SU-DHL-6 (cell line): Measurements from ENCODE around the gene HAUS5.

ENCODE experiments used
- H2AFZ ChIP-seq: fragments of 200-600 bp; sonication (generic); 2 replicates; pipeline ENCODE4 v1.6.1; 2014; ENCODE audit warnings: low read depth, mild to moderate bottlenecking, moderate library complexity, mixed read lengths, antibody characterized with exemption, low read length; ENCODE audit not compliant: severe bottlenecking
- H3F3A ChIP-seq: fragments of 200-600 bp; shearing (Covaris generic); 2 replicates; pipeline ENCODE4 v1.6.0; 2016; ENCODE audit warnings: antibody characterized with exemption, mild to moderate bottlenecking; ENCODE audit not compliant: insufficient read depth
- H3K27ac ChIP-seq: fragments of 200-600 bp; sonication (generic); 2 replicates; pipeline ENCODE4 v1.5.1; 2016; ENCODE audit warnings: low read depth, mild to moderate bottlenecking, low read length, moderate library complexity, mixed read lengths
- H3K27me3 ChIP-seq: fragments of 200-600 bp; sonication (generic), shearing (Covaris generic); 2 replicates; pipeline ENCODE4 v1.6.0; 2014; ENCODE audit warnings: mild to moderate bottlenecking, low read length
- H3K36me3 ChIP-seq: fragments of 200-600 bp; sonication (generic); 2 replicates; pipeline ENCODE4 v1.6.1; 2014; ENCODE audit warnings: mild to moderate bottlenecking, low read length, mixed read lengths
- H3K4me2 ChIP-seq: fragments of 300-600, 200-600 bp; shearing (Covaris generic), sonication (generic); 2 replicates; pipeline ENCODE4 v1.6.0; 2014; ENCODE audit warnings: low read length, low read depth, mild to moderate bottlenecking; ENCODE audit not compliant: poor library complexity, severe bottlenecking
- H3K4me3 ChIP-seq: fragments of 200-600 bp; sonication (generic); 2 replicates; pipeline ENCODE4 v1.5.1; 2014; ENCODE audit warnings: antibody characterized with exemption, low read length, mild to moderate bottlenecking, mixed read lengths; ENCODE audit not compliant: insufficient read depth, poor library complexity, severe bottlenecking
- H3K79me2 ChIP-seq: fragments of 200-600 bp; sonication (generic); 2 replicates; pipeline ENCODE4 v1.6.1; 2014; ENCODE audit warnings: mild to moderate bottlenecking, low read length, moderate library complexity; ENCODE audit not compliant: insufficient read depth
- H3K9ac ChIP-seq: fragments of 200-600 bp; sonication (generic); 2 replicates; pipeline ENCODE4 v1.7.0; 2014; ENCODE audit warnings: mild to moderate bottlenecking, low read length
- H3K9me2 ChIP-seq: fragments of 200-600 bp; sonication (generic); replicated peaks from 2 replicates; pipeline ENCODE4 v1.6.1; 2014; ENCODE audit warnings: low read length; ENCODE audit not compliant: insufficient read depth
- H3K9me3 ChIP-seq: fragments of 200-600 bp; sonication (generic); 2 replicates; pipeline ENCODE4 v1.6.1; 2014; ENCODE audit warnings: low read length, mixed read lengths; ENCODE audit not compliant: insufficient read depth
- H4K20me1 ChIP-seq: fragments of 200-600 bp; sonication (generic); 2 replicates; pipeline ENCODE4 v1.6.1; 2014; ENCODE audit warnings: low read depth, mild to moderate bottlenecking, antibody characterized with exemption, low read length, moderate library complexity, mixed read lengths
- EZH2phosphoT487 ChIP-seq: fragments of 200-600 bp; sonication (generic), shearing (Covaris generic); conservative IDR thresholded peaks from 2 replicates; pipeline ENCODE4 v1.6.1; 2018; ENCODE audit warnings: mild to moderate bottlenecking, antibody characterized with exemption, low read length, moderate library complexity, mixed read lengths
- TF ChIP-seq, protein P1 (sequence below): fragments of 200-600 bp; sonication (generic); IDR thresholded peaks from one replicate; pipeline ENCODE4 v1.5.1; 2017; ENCODE audit warnings: antibody characterized with exemption, mild to moderate bottlenecking, low read length, moderate library complexity; ENCODE audit not compliant: insufficient read depth, poor library complexity, severe bottlenecking

Gene HAUS5

DNA sequence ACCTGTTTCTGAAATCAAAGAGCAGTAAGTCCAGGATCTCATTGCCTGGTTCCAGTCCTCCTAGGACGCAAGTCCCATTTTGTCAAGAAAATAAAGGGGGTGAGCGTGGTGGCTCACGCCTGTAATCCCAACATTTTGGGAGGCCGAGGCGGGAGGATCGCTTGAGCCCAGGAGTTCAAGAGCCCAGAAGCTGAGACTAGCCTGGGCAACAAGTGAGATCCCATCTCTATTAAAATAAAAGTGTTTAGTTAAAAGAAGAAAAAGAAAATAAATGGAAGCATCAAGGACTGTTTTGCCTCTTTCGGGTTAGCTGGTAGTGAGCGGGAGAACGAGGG lies 344 bp upstream of the HAUS5 start:
- Histone ChIP-seq H3K9me3 (no peaks in the 10 kb centered on the region), H3K36me3 (no peaks in the 10 kb centered on the region), H3F3A (no peaks in the 10 kb centered on the region), H3K79me2 (peaks cover 8% of the 10 kb centered on the region; the same call in 1 of the 2 replicates), H3K4me3 (peak overlapping the region; percentile 72), H3K4me2 (peak overlapping the region; percentile 89), H2AFZ (peak overlapping the region; percentile 94), H3K27ac (no peak overlapping the region), H3K9ac (peak overlapping the region; percentile 91), H3K27me3 (no peaks in the 10 kb centered on the region), H4K20me1 (no peaks in the 10 kb centered on the region), H3K9me2 (no peaks in the 10 kb centered on the region)
- TF ChIP-seq, protein P1, sequence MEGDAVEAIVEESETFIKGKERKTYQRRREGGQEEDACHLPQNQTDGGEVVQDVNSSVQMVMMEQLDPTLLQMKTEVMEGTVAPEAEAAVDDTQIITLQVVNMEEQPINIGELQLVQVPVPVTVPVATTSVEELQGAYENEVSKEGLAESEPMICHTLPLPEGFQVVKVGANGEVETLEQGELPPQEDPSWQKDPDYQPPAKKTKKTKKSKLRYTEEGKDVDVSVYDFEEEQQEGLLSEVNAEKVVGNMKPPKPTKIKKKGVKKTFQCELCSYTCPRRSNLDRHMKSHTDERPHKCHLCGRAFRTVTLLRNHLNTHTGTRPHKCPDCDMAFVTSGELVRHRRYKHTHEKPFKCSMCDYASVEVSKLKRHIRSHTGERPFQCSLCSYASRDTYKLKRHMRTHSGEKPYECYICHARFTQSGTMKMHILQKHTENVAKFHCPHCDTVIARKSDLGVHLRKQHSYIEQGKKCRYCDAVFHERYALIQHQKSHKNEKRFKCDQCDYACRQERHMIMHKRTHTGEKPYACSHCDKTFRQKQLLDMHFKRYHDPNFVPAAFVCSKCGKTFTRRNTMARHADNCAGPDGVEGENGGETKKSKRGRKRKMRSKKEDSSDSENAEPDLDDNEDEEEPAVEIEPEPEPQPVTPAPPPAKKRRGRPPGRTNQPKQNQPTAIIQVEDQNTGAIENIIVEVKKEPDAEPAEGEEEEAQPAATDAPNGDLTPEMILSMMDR = no peak
- TF ChIP-seq EZH2phosphoT487 = no peak

DNA sequence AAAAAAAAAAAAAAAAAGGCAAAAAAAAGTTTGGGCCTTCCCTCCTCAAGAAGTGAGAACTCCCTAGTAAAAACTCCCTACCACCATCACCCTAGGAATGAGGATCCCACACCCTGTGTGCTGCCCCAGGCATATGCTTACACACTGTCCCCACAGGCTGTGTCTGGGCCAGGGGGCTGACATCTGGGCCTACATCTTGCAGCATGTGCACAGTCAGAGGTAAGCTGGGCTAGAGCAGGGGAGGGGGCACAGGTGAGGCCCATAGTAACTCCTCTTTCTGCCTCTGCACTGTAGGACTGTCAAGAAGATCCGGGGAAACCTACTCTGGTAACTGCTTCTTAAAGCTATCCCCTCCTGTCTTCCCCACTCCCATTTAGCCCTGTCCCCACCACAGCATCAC lies 1.0 kb downstream of the HAUS5 start:
- no peak for TF ChIP-seq EZH2phosphoT487
- TF ChIP-seq, protein P1 = no peak
- Histone ChIP-seq H3K36me3 (no peaks in the 10 kb centered on the region), H3K9me3 (no peaks in the 10 kb centered on the region), H3K4me2 (peak overlapping the region; percentile 89), H2AFZ (no peak overlapping the region), H3K79me2 (peaks cover 8% of the 10 kb centered on the region; the same call in 1 of the 2 replicates), H3K4me3 (no peak overlapping the region), H3K9me2 (no peaks in the 10 kb centered on the region), H3K27ac (no peak overlapping the region), H4K20me1 (no peaks in the 10 kb centered on the region), H3K27me3 (no peaks in the 10 kb centered on the region), H3K9ac (peak overlapping the region; percentile 91), H3F3A (no peaks in the 10 kb centered on the region)

DNA sequence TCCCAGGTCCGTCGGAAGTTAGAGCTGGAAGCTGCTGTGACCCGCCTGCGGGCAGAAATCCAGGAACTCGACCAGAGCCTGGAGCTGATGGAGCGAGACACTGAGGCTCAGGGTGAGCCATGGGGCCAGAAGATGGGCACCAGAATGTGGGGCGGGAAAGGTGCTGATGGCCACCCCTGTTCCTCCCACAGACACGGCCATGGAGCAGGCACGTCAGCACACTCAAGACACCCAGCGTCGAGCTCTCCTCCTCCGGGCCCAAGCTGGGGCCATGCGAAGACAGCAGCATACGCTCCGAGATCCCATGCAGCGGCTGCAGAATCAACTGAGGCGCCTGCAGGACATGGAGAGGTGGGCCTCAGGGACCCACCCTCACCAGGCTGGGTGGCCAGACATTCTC lies 2.5 kb downstream of the HAUS5 start:
- no peaks in the 10 kb centered on the region for H3F3A ChIP-seq
- no peak overlapping the region for H3K4me2 ChIP-seq
- no peak overlapping the region for H3K4me3 ChIP-seq
- peaks cover 8% of the 10 kb centered on the region; the same call in 1 of the 2 replicates for H3K79me2 ChIP-seq
- TF ChIP-seq, protein P1 = no peak
- TF ChIP-seq EZH2phosphoT487 = no peak
- no peaks in the 10 kb centered on the region for H3K36me3 ChIP-seq
- H3K9ac ChIP-seq = no peak overlapping the region
- no peaks in the 10 kb centered on the region for H4K20me1 ChIP-seq
- no peak overlapping the region for H3K27ac ChIP-seq
- H3K9me3 ChIP-seq = no peaks in the 10 kb centered on the region
- no peak overlapping the region for H2AFZ ChIP-seq
- no peaks in the 10 kb centered on the region for H3K9me2 ChIP-seq
- no peaks in the 10 kb centered on the region for H3K27me3 ChIP-seq
